KOPT-K1 (cell line): Measurements from ENCODE around the gene PRDM13.

Experiments used
- H3K27ac ChIP-seq: fragments of 200-600 bp; sonication (generic); 2 replicates; pipeline ENCODE4 v1.5.1; 2016; ENCODE audit warnings: antibody characterized with exemption, mild to moderate bottlenecking, low read depth, low read length; ENCODE audit not compliant: poor library complexity, severe bottlenecking
- H3K36me3 ChIP-seq: fragments of 200-600 bp; sonication (generic); 2 replicates; pipeline ENCODE4 v1.5.1; 2017; ENCODE audit warnings: antibody characterized with exemption, mild to moderate bottlenecking, low read length, moderate library complexity; ENCODE audit not compliant: insufficient read depth
- H3K9me3 ChIP-seq: fragments of 200-600 bp; sonication (generic); 2 replicates; pipeline ENCODE4 v1.5.1; 2017; ENCODE audit warnings: antibody characterized with exemption, low read length, mild to moderate bottlenecking; ENCODE audit not compliant: insufficient read depth, poor library complexity, severe bottlenecking

The PRDM13 gene

DNA sequence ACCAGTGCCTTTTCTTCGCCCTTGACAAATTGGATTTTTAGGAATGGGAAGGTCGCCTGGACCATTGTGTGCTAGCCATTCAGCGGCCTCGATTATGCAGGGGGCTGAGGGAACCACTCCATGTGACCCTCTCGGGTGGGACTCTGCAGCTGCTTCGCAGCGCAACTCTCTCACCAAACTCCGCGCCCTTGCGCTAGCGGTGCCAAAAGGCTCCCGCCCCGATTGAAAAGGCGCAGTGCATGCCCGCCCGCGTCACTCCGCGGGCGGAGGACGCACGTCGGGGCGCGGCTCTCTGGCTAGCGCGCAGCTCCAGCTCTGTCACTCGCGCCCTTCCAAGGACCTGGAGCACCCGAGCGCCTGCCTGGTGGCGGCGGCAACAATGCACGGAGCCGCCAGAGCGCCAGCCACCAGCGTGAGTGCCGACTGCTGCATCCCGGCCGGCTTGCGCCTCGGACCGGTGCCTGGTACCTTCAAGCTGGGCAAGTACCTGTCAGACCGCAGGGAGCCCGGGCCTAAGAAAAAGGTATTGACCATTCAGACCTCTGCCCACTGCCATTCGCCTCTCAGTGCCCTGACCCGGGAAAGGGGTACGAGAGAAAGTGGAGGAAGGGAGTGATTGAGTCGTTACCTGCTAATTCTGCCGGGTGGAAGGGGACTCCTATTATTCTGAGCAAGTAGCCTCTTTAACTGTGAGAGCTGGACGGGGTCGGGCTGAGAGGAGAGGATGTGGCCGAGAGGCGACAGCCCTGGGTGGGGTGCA is at the start of gene PRDM13:
Gene PRDM13 (plus strand): TSS at position 178 of the 760 bp plus-strand sequence. CDS start 202 bp downstream, at position 380.
- H3K9me3 ChIP-seq, result no peaks in the 10 kb centered on the region

DNA sequence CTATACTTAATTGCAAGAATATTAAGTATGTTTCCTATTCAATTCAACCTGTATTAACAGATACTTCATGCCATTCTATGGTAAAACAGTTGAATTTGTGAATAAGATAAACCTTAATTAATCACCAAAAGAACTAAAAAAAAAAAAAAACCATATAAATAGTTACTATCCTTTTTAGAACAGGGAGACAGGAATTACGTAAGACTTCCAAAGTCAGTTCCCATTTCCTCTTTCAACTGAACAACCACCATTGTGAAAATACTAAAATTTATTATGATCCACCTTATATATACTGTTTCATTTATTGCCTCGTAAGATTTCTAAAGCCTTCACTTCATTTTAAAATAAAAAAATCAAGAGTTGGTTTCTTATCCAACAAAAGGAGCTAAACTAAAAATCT is 47.6 kb upstream of the PRDM13 start:
- H3K36me3 ChIP-seq, result peaks cover 76% of the 10 kb centered on the region
- H3K27ac ChIP-seq, result no peak overlapping the region
- no peaks in the 10 kb centered on the region for H3K9me3 ChIP-seq

More for the DNA sequence above, at the start of gene PRDM13:
- Histone ChIP-seq H3K36me3 (no peaks in the 10 kb centered on the region), H3K27ac (no peak within 1 kb of the TSS)

DNA sequence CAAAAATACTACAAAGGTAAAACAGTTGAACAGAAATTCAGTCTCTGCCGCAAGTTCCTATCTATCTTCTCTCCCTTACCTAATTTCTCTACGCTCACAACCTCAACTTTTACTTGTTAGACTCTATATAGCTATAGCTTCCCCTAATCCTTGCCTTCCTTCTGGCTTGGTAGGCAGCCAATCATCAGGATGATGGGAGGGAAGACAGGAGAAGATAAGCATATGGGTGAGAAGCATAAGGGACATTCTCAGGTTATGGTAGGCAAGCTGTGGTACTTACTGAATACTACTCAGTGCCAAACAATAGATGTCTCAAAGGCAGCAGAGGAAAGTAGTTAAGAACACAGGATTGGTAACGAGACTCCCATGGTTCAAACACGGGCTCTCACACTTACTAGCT is 46.0 kb upstream of the PRDM13 start:
- H3K36me3 ChIP-seq, result peaks cover 60% of the 10 kb centered on the region

DNA sequence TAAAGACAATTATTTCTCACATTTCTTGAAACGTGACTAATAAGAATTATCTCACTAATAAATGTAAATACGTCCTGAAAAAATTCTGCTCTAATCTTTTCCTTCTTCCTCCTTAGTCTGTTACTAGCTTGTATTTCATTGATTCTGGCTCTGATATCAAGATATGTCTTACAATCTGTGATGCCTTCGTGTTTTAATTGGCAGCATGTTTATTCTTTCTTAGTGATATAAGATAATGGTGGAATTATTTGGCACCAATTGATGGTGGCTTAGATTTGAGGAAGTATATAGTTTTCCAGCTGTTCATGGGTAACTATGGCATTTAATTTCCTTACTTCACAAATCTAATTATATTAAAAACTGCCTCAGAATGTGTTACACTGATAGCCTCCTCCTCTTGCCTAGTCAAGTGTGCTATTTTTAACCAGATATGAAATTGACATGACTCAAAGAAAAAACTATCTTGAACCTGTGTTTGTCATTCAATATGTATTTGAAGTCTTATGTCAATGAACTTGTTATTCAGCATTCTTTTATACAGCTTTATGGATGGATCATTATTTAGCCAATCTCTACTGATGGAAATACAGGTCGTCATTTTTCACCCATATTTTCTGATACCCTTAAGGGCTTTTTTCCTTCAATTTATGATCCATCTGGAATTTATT is 43.4 kb upstream of the PRDM13 start:
- H3K9me3 ChIP-seq, result no peaks in the 10 kb centered on the region
- no peak overlapping the region for H3K27ac ChIP-seq
- peaks cover 37% of the 10 kb centered on the region for H3K36me3 ChIP-seq

More for the DNA sequence above, 46.0 kb upstream of the PRDM13 start:
- H3K27ac ChIP-seq, result no peak overlapping the region
- no peaks in the 10 kb centered on the region for H3K9me3 ChIP-seq

DNA sequence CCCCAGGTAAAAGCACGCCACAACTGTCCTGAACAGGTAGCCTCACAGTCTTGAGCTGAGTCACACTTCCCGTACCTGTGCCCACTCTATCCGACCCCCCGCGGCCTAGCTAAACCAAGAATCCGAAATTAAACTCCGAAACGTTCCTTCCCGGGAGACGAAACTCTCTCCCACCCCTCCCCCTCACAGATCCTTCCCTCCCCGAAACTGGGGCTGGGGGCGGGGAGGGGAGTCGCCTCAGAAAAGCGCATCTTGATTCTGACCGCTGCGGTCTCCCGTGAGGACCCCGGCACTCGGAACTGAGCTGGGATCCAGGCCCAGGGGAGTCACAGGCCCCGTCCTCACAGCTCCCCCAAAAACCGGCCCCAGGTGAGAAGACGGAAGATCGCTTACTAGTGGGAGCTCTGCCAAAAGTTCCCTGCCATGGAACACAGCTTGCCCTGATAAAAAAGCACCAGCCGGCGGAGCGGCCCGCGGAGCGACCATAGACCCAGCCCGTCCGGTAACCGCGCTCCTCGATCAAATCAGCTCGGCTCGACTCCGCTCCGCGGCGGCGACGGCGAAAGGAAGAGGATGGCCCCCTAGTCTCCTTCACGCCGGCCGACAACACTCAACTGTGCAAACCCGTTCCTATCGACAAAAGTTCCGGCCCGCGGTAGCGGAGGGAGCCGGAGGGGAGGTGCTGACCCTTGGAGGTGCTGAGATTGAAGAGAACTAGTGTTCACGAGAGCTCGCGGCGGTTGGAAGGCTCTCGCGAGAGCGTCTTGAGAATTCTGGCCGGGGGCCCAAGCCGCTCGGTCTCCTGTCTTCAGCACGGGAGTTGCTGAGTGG is 38.3 kb upstream of the PRDM13 start, which contains the start of gene CCNC:
Gene CCNC (minus strand): TSS at position 558 of the 831 bp plus-strand sequence. CDS start 133 bp downstream, at position 425.
- Histone ChIP-seq H3K36me3 (no peaks in the 10 kb centered on the region), H3K9me3 (no peaks in the 10 kb centered on the region), H3K27ac (peak within 1 kb of the TSS; percentile 74)

DNA sequence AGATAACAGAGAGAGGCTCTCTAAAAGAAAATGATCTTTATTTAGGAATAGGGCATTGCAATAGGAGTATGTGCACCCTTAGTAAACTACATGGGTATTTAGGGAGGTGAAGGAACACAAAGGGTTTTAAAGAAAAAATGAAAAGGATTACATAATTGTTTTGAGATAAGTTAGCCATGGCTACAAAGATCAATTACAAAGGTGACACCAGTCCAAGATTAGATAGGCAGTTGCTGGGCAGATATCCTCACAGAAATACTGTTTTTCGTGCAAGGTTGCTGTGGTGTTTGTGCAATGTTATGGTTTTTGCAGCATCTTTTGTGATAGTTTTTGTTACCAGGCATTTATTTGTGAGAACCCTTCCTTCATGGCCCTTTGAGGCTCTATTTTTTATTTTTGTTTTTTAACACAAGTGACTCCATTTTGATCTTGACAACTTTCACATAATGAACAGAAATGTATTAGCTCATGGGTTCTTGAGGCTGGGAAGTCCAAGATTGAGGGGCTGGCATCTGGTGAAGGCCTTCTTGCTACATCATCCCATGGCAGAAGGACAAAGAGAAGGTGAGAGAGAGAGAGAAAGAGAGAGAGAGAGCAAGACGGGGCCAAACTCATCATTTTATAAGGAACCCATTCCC is 32.5 kb upstream of the PRDM13 start:
- no peaks in the 10 kb centered on the region for H3K36me3 ChIP-seq
- no peaks in the 10 kb centered on the region for H3K9me3 ChIP-seq

DNA sequence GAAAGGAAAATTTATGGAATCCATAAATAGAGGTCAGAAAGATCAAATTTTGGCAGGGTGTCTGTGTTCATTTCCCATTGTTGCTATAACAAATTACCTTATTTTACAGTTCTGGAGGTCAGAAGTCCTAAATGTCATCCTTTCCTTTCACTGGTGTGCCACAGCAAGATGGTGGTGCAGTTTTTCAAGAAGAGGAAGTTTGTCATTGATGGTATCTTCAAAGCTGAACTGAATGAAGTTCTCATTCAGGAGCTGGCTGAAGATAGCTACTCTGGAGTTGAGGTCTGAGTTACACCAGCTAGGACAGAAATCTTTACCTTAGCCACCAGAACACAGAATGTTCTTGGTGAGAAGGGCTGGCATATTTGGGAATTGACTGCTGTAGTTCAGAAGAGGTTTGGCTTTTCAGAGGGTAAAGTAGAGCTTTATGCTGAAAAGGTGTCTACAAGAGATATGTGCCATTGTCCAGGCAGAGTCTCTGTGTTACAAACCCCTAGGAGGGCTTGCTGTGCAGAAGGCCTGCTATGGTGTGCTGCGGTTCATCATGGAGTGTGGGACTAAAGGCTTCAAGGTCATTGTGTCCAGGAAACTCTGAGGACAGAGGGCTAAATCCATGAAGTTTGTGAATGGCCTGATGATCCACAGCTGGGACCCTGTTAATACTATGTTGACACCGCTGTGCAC is 30.9 kb upstream of the PRDM13 start:
- Histone ChIP-seq H3K9me3 (no peaks in the 10 kb centered on the region), H3K27ac (no peak overlapping the region), H3K36me3 (no peaks in the 10 kb centered on the region)

More for the DNA sequence above, 32.5 kb upstream of the PRDM13 start:
- H3K27ac ChIP-seq, result no peak overlapping the region

DNA sequence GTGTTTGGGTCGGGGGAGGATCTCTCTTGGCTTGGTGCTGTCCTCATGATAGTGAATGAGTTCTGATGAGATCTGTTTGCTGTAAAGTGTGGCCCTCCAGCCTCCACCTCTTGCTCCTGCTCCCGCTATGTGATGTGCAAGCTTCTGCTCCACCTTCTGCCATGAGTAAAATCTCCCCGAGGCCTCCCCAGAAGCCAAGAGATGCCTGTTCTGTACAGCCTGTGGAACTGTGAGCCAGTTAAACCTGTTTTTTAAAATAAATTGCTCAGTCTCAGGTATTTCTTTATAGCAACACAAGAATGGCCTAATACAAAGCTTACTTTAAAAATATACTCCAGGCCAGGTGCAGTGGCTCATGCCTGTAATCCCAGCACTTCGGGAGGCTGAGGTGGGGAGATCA is 26.9 kb upstream of the PRDM13 start:
- Histone ChIP-seq H3K36me3 (no peaks in the 10 kb centered on the region), H3K27ac (no peak overlapping the region), H3K9me3 (no peaks in the 10 kb centered on the region)

DNA sequence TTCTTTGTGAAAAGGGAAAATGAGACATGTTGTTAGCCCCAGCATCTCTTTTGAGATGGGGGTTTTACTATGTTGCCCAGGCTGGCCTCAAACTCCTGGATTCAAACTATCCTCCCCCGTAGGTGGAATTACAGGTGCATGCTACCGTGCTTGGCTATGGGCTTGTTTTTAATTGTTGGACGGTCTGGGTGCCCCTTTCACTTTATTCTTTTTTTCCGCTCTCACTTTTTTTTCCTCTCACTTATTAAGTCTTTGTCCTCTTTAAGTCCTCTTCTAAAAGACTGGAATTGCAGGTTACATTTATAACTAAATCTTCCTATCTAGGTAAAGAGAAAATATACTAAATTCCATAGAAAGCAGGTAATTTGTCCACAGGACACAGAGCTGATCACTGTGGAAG is 18.8 kb upstream of the PRDM13 start:
- Histone ChIP-seq H3K36me3 (no peaks in the 10 kb centered on the region), H3K9me3 (no peaks in the 10 kb centered on the region), H3K27ac (no peak overlapping the region)

DNA sequence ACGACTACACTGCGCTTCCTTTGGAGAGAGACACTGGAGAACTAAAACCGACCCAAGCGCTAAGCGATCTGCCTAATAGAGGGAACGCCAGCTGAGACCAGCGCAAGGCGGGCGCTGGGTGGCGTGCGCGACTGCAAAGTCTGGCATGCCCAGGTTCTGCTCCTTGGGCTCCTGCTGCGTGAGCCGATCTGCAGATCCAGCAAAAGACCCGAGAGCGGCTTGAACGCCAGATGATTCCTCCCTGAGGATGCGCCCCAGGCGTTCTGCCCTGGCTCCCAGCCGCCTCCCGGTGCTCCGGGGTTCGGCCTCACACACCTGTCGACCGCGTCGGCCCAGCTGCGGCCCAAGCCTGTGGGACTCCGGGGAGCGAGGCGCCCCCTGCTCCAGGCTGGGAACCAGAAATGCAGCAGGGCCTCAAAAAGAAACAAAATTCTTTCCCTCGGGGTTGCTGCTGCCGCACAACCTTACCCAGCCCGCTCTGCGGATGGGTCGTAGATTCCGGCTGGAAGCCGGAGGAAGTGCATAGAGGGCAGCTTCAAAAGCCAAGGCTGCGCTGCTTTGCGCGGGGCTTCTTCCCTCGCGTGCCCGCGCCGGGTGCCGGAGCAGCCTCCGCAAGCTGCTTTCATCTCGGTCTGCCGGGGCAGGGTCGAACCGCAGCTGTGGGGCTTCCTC is 17.9 kb upstream of the PRDM13 start:
- H3K9me3 ChIP-seq, result no peaks in the 10 kb centered on the region
- no peak overlapping the region for H3K27ac ChIP-seq
- no peaks in the 10 kb centered on the region for H3K36me3 ChIP-seq

DNA sequence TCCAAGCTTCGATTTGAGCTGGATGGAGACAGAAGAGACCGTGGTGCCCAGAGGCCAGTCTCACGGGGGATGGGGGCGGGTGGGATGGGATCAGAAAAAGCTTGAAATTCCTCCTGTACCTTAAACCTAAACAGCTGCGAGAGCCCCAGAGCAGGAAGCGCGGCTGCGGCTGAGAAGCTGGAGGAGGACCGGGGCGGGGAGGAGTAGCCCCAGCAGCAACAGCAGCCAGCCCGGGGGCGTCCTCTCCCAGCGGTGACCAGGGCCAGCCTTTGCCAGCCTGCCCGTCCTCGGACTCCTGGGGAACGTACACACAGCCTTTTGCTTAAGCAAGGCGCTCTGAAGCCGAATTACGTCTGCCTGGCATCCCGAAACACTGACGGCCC is 17.4 kb upstream of the PRDM13 start:
- no peaks in the 10 kb centered on the region for H3K36me3 ChIP-seq
- H3K27ac ChIP-seq, result no peak overlapping the region

DNA sequence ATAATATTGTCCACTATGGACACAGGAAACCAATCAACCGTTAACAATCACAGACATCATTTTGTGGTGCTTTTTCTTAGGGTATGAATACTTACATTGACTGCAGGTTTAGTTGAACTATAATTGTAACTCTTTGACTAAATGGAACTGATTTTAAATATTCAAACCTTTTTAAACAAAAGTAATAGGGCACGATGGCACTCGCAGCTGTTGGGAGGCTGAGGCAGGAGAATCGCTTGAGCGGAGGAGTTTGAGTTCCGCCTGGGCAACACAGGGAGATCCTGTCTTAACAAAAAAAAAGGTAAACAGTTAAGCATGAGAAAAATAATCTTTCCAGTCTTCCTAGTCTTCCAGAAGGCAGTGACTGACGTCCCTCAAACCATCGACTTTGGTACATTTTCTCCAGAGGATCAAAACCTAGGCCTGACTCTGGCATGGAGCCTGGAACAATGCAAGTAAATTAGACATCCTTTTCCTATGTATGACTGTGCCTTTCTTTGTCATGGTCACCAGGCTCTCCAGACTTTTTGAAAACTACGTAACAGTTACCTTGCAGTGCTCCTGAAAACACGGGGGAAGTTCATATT is 16.6 kb upstream of the PRDM13 start:
- H3K36me3 ChIP-seq, result no peaks in the 10 kb centered on the region
- no peak overlapping the region for H3K27ac ChIP-seq
- H3K9me3 ChIP-seq, result no peaks in the 10 kb centered on the region

More for the DNA sequence above, 17.4 kb upstream of the PRDM13 start:
- H3K9me3 ChIP-seq, result no peaks in the 10 kb centered on the region

DNA sequence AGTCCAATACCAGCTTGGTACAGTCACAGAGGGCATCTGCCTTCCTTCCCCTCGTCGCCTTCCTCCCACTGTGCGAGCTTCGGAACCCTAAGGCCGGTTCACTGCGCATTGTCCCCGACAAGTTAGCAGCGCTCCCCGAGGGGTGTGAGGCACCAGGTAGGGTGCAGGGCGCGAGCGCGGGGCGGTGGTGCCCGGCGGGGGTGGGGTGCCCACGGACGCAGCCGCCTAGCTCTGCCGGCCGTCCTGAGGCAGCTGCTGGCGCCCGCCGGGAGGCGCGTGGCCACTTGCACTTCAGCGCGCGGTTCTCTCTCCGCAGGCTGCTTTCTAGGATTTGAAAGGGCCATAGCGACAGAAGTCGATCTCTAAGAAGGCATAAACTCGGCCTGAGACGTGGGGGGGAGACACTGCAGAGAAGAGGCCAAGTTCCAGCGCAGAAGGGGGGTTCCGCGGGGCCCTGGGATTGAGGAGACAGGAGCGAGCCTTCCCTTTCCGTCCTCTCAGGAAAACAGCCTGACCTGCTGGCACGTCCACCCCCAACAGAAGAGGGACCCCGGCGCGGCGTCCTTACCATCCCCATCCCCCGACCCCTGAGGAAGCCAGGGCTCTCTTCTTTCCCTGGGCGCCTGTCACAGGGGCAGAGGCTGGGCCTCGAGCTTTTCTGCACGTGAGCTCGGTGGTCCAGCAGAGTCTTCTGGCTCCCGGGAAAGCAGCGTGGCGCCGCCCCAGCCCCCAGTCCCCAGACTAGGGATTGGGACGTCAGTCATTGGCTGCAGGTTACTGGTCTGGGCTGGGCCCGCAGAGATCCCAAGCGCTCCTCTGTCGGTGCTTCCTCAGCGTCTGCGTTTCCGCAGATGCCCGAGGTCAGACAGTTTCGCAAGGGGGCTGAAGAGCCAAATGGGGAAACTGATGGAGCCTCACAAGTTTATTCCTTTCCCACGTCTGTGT is 15.6 kb upstream of the PRDM13 start:
- no peak overlapping the region for H3K27ac ChIP-seq
- no peaks in the 10 kb centered on the region for H3K9me3 ChIP-seq
- H3K36me3 ChIP-seq, result no peaks in the 10 kb centered on the region
